ENCODE results near the gene PTGER1.
"Not testable (repeated sequence)": the region's sequence is repeated elsewhere in the genome, so short reads cannot be mapped to it uniquely, and the experiment has no call there.

The PTGER1 gene

GRCh38 chr19:14473073-14473977 lies 1.8 kb downstream of the PTGER1 start:
- no peak for DNase-seq

- DNase-seq = peak; percentile 55
These were observed 2.8 kb downstream of the PTGER1 start for GRCh38 chr19:14472202-14472938.

GRCh38 chr19:14471436-14472187 lies 3.5 kb downstream of the PTGER1 start:
- DNase-seq = no peak

GRCh38 chr19:14470031-14470876 lies 4.9 kb downstream of the PTGER1 start:
- no peak for DNase-seq

- no peak for DNase-seq
These were observed 7.3 kb downstream of the PTGER1 start for GRCh38 chr19:14467816-14468215.

- no peak for DNase-seq
These were observed 7.8 kb downstream of the PTGER1 start for GRCh38 chr19:14467391-14467790.

GRCh38 chr19:14463747-14464146 lies 11.4 kb downstream of the PTGER1 start:
- DNase-seq = no peak

- DNase-seq = not testable (repeated sequence)
These were observed 12.8 kb downstream of the PTGER1 start for GRCh38 chr19:14462401-14462800.

GRCh38 chr19:14460935-14461334 lies 14.2 kb downstream of the PTGER1 start:
- DNase-seq = no peak

GRCh38 chr19:14459703-14460102 lies 15.5 kb downstream of the PTGER1 start:
- no peak for DNase-seq

- DNase-seq = not testable (repeated sequence)
These were observed 22.9 kb downstream of the PTGER1 start for GRCh38 chr19:14452303-14452702.

- DNase-seq = no peak
These were observed 24.3 kb downstream of the PTGER1 start for GRCh38 chr19:14450876-14451275.

GRCh38 chr19:14450168-14450874 lies 24.8 kb downstream of the PTGER1 start:
- DNase-seq = no peak

GRCh38 chr19:14449321-14449720 lies 25.8 kb downstream of the PTGER1 start:
- no peak for DNase-seq

- no peak for DNase-seq
These were observed 28.7 kb downstream of the PTGER1 start for GRCh38 chr19:14446336-14447036.

GRCh38 chr19:14443632-14444216 lies 31.4 kb downstream of the PTGER1 start:
- DNase-seq = no peak

- no peak for DNase-seq
These were observed 32.1 kb downstream of the PTGER1 start for GRCh38 chr19:14442891-14443631.

GRCh38 chr19:14441041-14441938 lies 33.9 kb downstream of the PTGER1 start:
- no peak for DNase-seq

- no peak for DNase-seq
These were observed 35.1 kb downstream of the PTGER1 start for GRCh38 chr19:14440049-14440448.

All from NCI-H748 treated with DMSO at 0.1 percent for 48 hours (cell line).